A549 (cell line): ENCODE results near the gene NCOA3. TPM values are rescaled to one million over a fixed set of nuclear protein-coding genes. Genes with fewer than 3 reads are reported as not detected.

Source experiments
- ATAC-seq, 2 experiments: fragments of 200-7000 bp in 1 of 2; fragments of >200 bp in 1 of 2; cut with Nextera tagmentation in 1 of 2; cut with Tn5 transposase in 1 of 2; 3 replicates each; pipeline versions ENCODE4 v1.8.0 to v1.9.1; 2018 to 2020; ENCODE audit warnings: mild to moderate bottlenecking in 1 of 2, moderate library complexity in 1 of 2
- CTCF ChIA-PET: fragments of 300-600 bp; sonication (Branson Sonifier 250); formaldehyde crosslinking; extraction: SDS; loops from one replicate; lab custom pipeline; 2021; ENCODE audit warnings: antibody characterized with exemption, inconsistent platforms; lab: Yijun Ruan, JAX
- POLR2A ChIA-PET: fragments of 350-600 bp; formaldehyde crosslinking; extraction: SDS; loops from one replicate; lab custom pipeline; 2021; ENCODE audit warnings: antibody characterized with exemption, inconsistent platforms; lab: Yijun Ruan, JAX
- DNase-seq, 2 experiments: peaks; one replicate each; pipeline versions ENCODE4 v3.0.0 to v3.0.0-alpha.2; 2011 to 2016; ENCODE audit warnings: low read depth in 1 of 2, low spot score in 1 of 2
- FAIRE-seq: peaks from 2 replicates; lab custom pipeline; 2011; peaks lifted over from hg19 to GRCh38; lab: Jason Lieb, UNC
- H3K27ac ChIP-seq, 2 experiments: fragments of >200 bp; sonication (Bioruptor Twin); formaldehyde crosslinking; 3 replicates each; pipeline ENCODE4 v1.5.1; 2016 to 2017
- H3K4me1 ChIP-seq: fragments of >200 bp; sonication (Bioruptor Twin); formaldehyde crosslinking; 3 replicates; pipeline ENCODE4 v1.6.1; 2016
- H3K4me2 ChIP-seq: fragments of >200 bp; sonication (Bioruptor Twin); formaldehyde crosslinking; 3 replicates; pipeline ENCODE4 v1.6.1; 2016
- H3K4me3 ChIP-seq: fragments of >200 bp; sonication (Bioruptor Twin); formaldehyde crosslinking; 3 replicates; pipeline ENCODE4 v1.5.1; 2016
- H3K9me3 ChIP-seq: fragments of >200 bp; sonication (Bioruptor Twin); formaldehyde crosslinking; 3 replicates; pipeline ENCODE4 v1.6.1; 2016
- CHD4 ChIP-seq: fragments of 200-600 bp; sonication (generic); IDR thresholded peaks from 2 replicates; pipeline ENCODE4 v1.6.1; 2016; ENCODE audit warnings: antibody characterized with exemption, mild to moderate bottlenecking, borderline replicate concordance
- CTCF ChIP-seq: fragments of >200 bp; sonication (Bioruptor Twin); formaldehyde crosslinking; IDR thresholded peaks from 3 replicates; pipeline ENCODE4 v1.5.1; 2016
- EHMT2 ChIP-seq: fragments of 200-600 bp; sonication (generic); IDR thresholded peaks from 2 replicates; pipeline ENCODE4 v1.6.1; 2016; ENCODE audit warnings: antibody characterized with exemption, low read depth, mild to moderate bottlenecking, moderate library complexity
- FOSL2 ChIP-seq, 2 experiments: fragments of 450-650 bp in 1 of 2; fragments of >200 bp in 1 of 2; sonication (Bioruptor Twin) in 1 of 2; formaldehyde crosslinking; IDR thresholded peaks; 2 replicates each; pipeline versions ENCODE4 v1.5.0 to v1.6.1; 2016 to 2020; ENCODE audit warnings: mild to moderate bottlenecking in 1 of 2, moderate library complexity in 1 of 2
- FOXS1 ChIP-seq: fragments of 250-450 bp; sonication (Bioruptor Pico); IDR thresholded peaks from 2 replicates; pipeline ENCODE4 v1.5.0; 2020; ENCODE audit warnings: mild to moderate bottlenecking, moderate library complexity
- GATA3 ChIP-seq: IDR thresholded peaks from 2 replicates; pipeline ENCODE4 v1.6.1; 2012; ENCODE audit warnings: borderline replicate concordance
- HDAC2 ChIP-seq: fragments of 200-600 bp; sonication (generic); IDR thresholded peaks from 2 replicates; pipeline ENCODE4 v1.6.1; 2016
- HMGXB4 ChIP-seq: fragments of 250-450 bp; sonication (Bioruptor Pico); IDR thresholded peaks from 2 replicates; pipeline ENCODE4 v1.5.0; 2021; ENCODE audit warnings: mild to moderate bottlenecking, moderate library complexity, borderline replicate concordance
- JUN ChIP-seq, 2 experiments: fragments of >200 bp; sonication (Bioruptor Twin); formaldehyde crosslinking; IDR thresholded peaks; 2 replicates in 1 of 2; 3 replicates in 1 of 2; pipeline ENCODE4 v1.6.1; 2016 to 2017
- KDM5A ChIP-seq: fragments of 200-600 bp; sonication (generic); IDR thresholded peaks from 2 replicates; pipeline ENCODE4 v1.6.1; 2016; ENCODE audit warnings: antibody characterized with exemption, mild to moderate bottlenecking
- MYC ChIP-seq: IDR thresholded peaks from 2 replicates; pipeline ENCODE4 v1.6.1; 2012; ENCODE audit warnings: mild to moderate bottlenecking, inconsistent platforms, low read length, improper control_type of control experiment, borderline replicate concordance
- NPAS2 ChIP-seq: fragments of 250-450 bp; sonication (Bioruptor Pico); IDR thresholded peaks from 2 replicates; pipeline ENCODE4 v1.8.0; 2022; ENCODE audit warnings: mild to moderate bottlenecking, moderate library complexity, borderline replicate concordance
- PBX3 ChIP-seq: IDR thresholded peaks from 2 replicates; pipeline ENCODE4 v1.6.1; 2012
- RAD21 ChIP-seq, 2 experiments: fragments of >200 bp in 1 of 2; sonication (Bioruptor Twin) in 1 of 2; formaldehyde crosslinking in 1 of 2; IDR thresholded peaks in 1 of 2; conservative IDR thresholded peaks in 1 of 2; 2 replicates in 1 of 2; 3 replicates in 1 of 2; pipeline ENCODE4 v1.6.1; 2012 to 2018; ENCODE audit warnings: inconsistent platforms in 1 of 2
- RARB ChIP-seq: fragments of 250-450 bp; sonication (Bioruptor Pico); IDR thresholded peaks from 2 replicates; pipeline ENCODE4 v1.8.0; 2021; ENCODE audit warnings: mild to moderate bottlenecking, moderate library complexity
- RFX5 ChIP-seq: fragments of 450-650 bp; IDR thresholded peaks from 2 replicates; pipeline ENCODE4 v1.7.1; 2014; ENCODE audit warnings: antibody characterized with exemption, mild to moderate bottlenecking, moderate library complexity
- RNF2 ChIP-seq: fragments of 200-600 bp; sonication (generic); IDR thresholded peaks from 2 replicates; pipeline ENCODE4 v1.6.1; 2016; ENCODE audit warnings: low read depth, mild to moderate bottlenecking, antibody characterized with exemption, moderate library complexity, borderline replicate concordance
- SMC3 ChIP-seq: fragments of >200 bp; sonication (Bioruptor Twin); formaldehyde crosslinking; IDR thresholded peaks from 3 replicates; pipeline ENCODE4 v1.6.1; 2018; ENCODE audit warnings: inconsistent platforms
- TFCP2L1 ChIP-seq: fragments of 250-450 bp; sonication (Bioruptor Pico); IDR thresholded peaks from 2 replicates; pipeline ENCODE4 v1.5.0; 2021; ENCODE audit warnings: mild to moderate bottlenecking
- USF2 ChIP-seq: fragments of 450-650 bp; IDR thresholded peaks from 2 replicates; pipeline ENCODE4 v1.6.1; 2014; ENCODE audit warnings: antibody characterized with exemption
- WGBS: methylation state at CpG from one replicate; pipeline ENCODE4 v1.1.6; 2017; ENCODE audit errors: missing lambda C conversion rate; 5-methylcytosine and 5-hydroxymethylcytosine counted together
- polyA plus RNA-seq, 4 experiments: library from polyadenylated mRNA; depleted of rRNA in 3 of 4; stranded (reverse); fragments of >200 nt; fragmentation: RNase III in 1 of 4; extraction: RNeasy Plus Mini Kit Qiagen cat#74134 plus additional on column Dnase treatment in 1 of 4; gene quantifications; 2 replicates in 3 of 4; 3 replicates in 1 of 4; pipeline ENCODE4 v1.2.3, GENCODE V29; 2011 to 2017

Gene NCOA3
- polyA plus RNA-seq, 2 of the 4 experiments (the other 2 are of a cell fraction): 42.9 to 136 TPM

- peak overlapping the region; percentile 39 for H3K4me2 ChIP-seq
- no peaks in the 10 kb centered on the region for H3K9me3 ChIP-seq
- DNase-seq: peak in 1 of 2 experiments; percentile 71
- FAIRE-seq: no peak
- peak overlapping the region; percentile 58 to 60 for H3K27ac ChIP-seq
- ChIA-PET POLR2A (interaction anchor here (1.0 to 1.2 kb wide), 4 partner anchors 118 to 261 kb away, joined by 3 to 8 read pairs (median 4); partner anchors contain the start of gene NCOA3), CTCF (interaction anchor here (0.6 to 3.2 kb wide), 45 partner anchors 8 to 1000 kb away, joined by 3 to 43 read pairs (median 4); partner anchors contain the start of gene NCOA3)
- ATAC-seq: peak; percentile 37 to 39; a peak in 2 of 6 replicates
- H3K4me1 ChIP-seq: peaks cover 47% of the 10 kb centered on the region
- 37% methylated on average over 8 of the region's 8 CpGs for WGBS
- peak; percentile 49; the same call in 1 of the 2 replicates for TF ChIP-seq KDM5A
- peak; percentile 93 for TF ChIP-seq CTCF
- TF ChIP-seq EHMT2: no peak
- no peak for TF ChIP-seq RNF2
- TF ChIP-seq SMC3: peak; percentile 83
- peak; percentile 86 to 92 for TF ChIP-seq RAD21 (conservative IDR thresholded peaks at IDR 0.05 in 1 of 2, IDR thresholded peaks at IDR 0.05 in 1 of 2)
- no peak for TF ChIP-seq GATA3
- TF ChIP-seq HMGXB4: no peak
- no peak overlapping the region for H3K4me3 ChIP-seq
These were observed 119.4 kb downstream of the NCOA3 start for GRCh38 chr20:47620808-47621805.

- DNase-seq: no peak
- FAIRE-seq: no peak
- TF ChIP-seq FOSL2 (IDR thresholded peaks at IDR 0.05) (no peak), FOSL2 (CRISPR knock-in tag; IDR thresholded peaks at IDR 0.05) (no peak)
- no peaks in the 10 kb centered on the region for H3K9me3 ChIP-seq
- peak overlapping the region; percentile 39 for H3K4me2 ChIP-seq
- ChIA-PET POLR2A (no interaction called here), CTCF (interaction anchor here (0.7 to 3.2 kb wide), 13 partner anchors 13 to 999 kb away, joined by 3 to 43 read pairs (median 8); partner anchors contain the start of gene NCOA3)
- H3K4me3 ChIP-seq: no peak overlapping the region
- H3K4me1 ChIP-seq: peaks cover 42% of the 10 kb centered on the region
- 69% methylated on average over 9 of the region's 9 CpGs for WGBS
- ATAC-seq: no peak
- peak overlapping the region; percentile 58 to 60; a peak in 3 of 6 replicates for H3K27ac ChIP-seq
These were observed 120.5 kb downstream of the NCOA3 start for GRCh38 chr20:47622118-47622665.

- POLR2A ChIA-PET: interaction anchor here (1.1 kb wide), 1 partner anchor 122 kb away, joined by 3 read pairs; the partner anchor contains the start of gene NCOA3
- WGBS: 63% methylated on average over 2 of the region's 2 CpGs
These were observed 121.5 kb downstream of the NCOA3 start for GRCh38 chr20:47623206-47623605.

GRCh38 chr20:47627540-47627939 lies 125.9 kb downstream of the NCOA3 start:
- Histone ChIP-seq H3K4me1 (peaks cover 10% of the 10 kb centered on the region), H3K9me3 (no peaks in the 10 kb centered on the region), H3K4me2 (no peak overlapping the region), H3K4me3 (no peak overlapping the region), H3K27ac (no peak overlapping the region)
- CTCF ChIA-PET: interaction anchor here (1.1 kb wide), 1 partner anchor 243 kb away, joined by 5 read pairs; no protein-coding TSS in a partner anchor
- ATAC-seq (no peak), FAIRE-seq (no peak), DNase-seq (no peak)
- WGBS: 90% methylated on average over 4 of the region's 4 CpGs
- POLR2A ChIA-PET: interaction anchor here (0.5 kb wide), 1 partner anchor 77 kb away, joined by 5 read pairs; no protein-coding TSS in a partner anchor
- TF ChIP-seq USF2: no peak
- no peak for TF ChIP-seq TFCP2L1 (CRISPR knock-in tag)
- TF ChIP-seq NPAS2 (CRISPR knock-in tag): no peak
- TF ChIP-seq RARB (CRISPR knock-in tag): no peak
- no peak for TF ChIP-seq PBX3
- no peak for TF ChIP-seq CHD4
- TF ChIP-seq MYC: no peak
- TF ChIP-seq RNF2: no peak
- no peak for TF ChIP-seq JUN (IDR thresholded peaks at IDR 0.05)
- no peak for TF ChIP-seq HDAC2
- TF ChIP-seq EHMT2: no peak
- no peak for TF ChIP-seq FOXS1

More at GRCh38 chr20:47623206-47623605, 121.5 kb downstream of the NCOA3 start:
- FAIRE-seq (no peak), DNase-seq (no peak), ATAC-seq (no peak)
- CTCF ChIA-PET: interaction anchor here (0.6 to 2.4 kb wide), 6 partner anchors 13 to 419 kb away, joined by 3 to 17 read pairs (median 4); no protein-coding TSS in a partner anchor
- TF ChIP-seq RFX5: no peak
- Histone ChIP-seq H3K4me3 (no peak overlapping the region), H3K4me1 (peaks cover 39% of the 10 kb centered on the region), H3K27ac (peak overlapping the region in 1 of 2 experiments; percentile 22; a peak in 4 of 6 replicates), H3K9me3 (no peaks in the 10 kb centered on the region), H3K4me2 (0 out of 3 replicates have a peak overlapping the region, but pooled peaks have one; percentile 2)
